CD4-positive, alpha-beta T cell treated with Interleukin-4 for 1 hour (primary cell): ENCODE data around the gene CDH22.

Source experiments
- DNase-seq, 2 donors: peaks; one replicate each; pipeline ENCODE4 v3.0.0-alpha.2; 2020 to 2022

CDH22 gene

GRCh38 chr20:46133886-46134654, 174.2 kb downstream of the CDH22 start:
- DNase-seq, result no peak

- DNase-seq, result peak; percentile 45 to 59
These were observed 175.6 kb downstream of the CDH22 start for GRCh38 chr20:46132705-46133120.

- no peak for DNase-seq
These were observed 176.9 kb downstream of the CDH22 start for GRCh38 chr20:46131396-46131795.

GRCh38 chr20:46130534-46130933, 177.8 kb downstream of the CDH22 start:
- no peak for DNase-seq

- no peak for DNase-seq
These were observed 178.3 kb downstream of the CDH22 start for GRCh38 chr20:46129955-46130481.

GRCh38 chr20:46128310-46129151, 179.8 kb downstream of the CDH22 start:
- DNase-seq, result no peak

GRCh38 chr20:46127396-46128010, 180.8 kb downstream of the CDH22 start:
- no peak for DNase-seq

- DNase-seq, result no peak
These were observed 181.8 kb downstream of the CDH22 start for GRCh38 chr20:46126440-46127056.
